ENCODE results near the gene APIP.

APIP gene

GRCh38 chr11:34957606-34958005 lies 41.4 kb upstream of the APIP start:
- no peaks in the 10 kb centered on the region for H3K4me1 ChIP-seq (ENCODE audit: insufficient read depth, low read length, severe bottlenecking)
- H3K79me2 ChIP-seq (ENCODE audit: insufficient read depth, low read length), result no peaks in the 10 kb centered on the region
- no peaks in the 10 kb centered on the region for H4K20me1 ChIP-seq (ENCODE audit: insufficient read depth, low read length)
- H3K36me3 ChIP-seq (ENCODE audit: insufficient read depth, low read length), result peaks cover 11% of the 10 kb centered on the region
- no peak overlapping the region for H3K9ac ChIP-seq (ENCODE audit: low read length)
- no peaks in the 10 kb centered on the region for H3K27me3 ChIP-seq (ENCODE audit: insufficient read depth, low read length)
- H3K27ac ChIP-seq (ENCODE audit: low read depth, low read length, poor library complexity, severe bottlenecking), result no peak overlapping the region
- no peaks in the 10 kb centered on the region for H3F3A ChIP-seq (ENCODE audit: insufficient read depth, low read length)
- no peak overlapping the region for H2AFZ ChIP-seq (ENCODE audit: low read length)
- no peak overlapping the region for H3K4me2 ChIP-seq (ENCODE audit: low read length)
- H3K9me3 ChIP-seq (ENCODE audit: low read length), result no peaks in the 10 kb centered on the region
- no peaks in the 10 kb centered on the region for H3K9me2 ChIP-seq (ENCODE audit: low read depth, low read length)
- H3K4me3 ChIP-seq (ENCODE audit: low read depth, low read length, poor library complexity, severe bottlenecking), result no peak overlapping the region
- TF ChIP-seq EZH2 (IDR thresholded peaks at IDR 0.05; ENCODE audit: borderline replicate concordance, low read length) (no peak), CTCF (IDR thresholded peaks at IDR 0.05; ENCODE audit: low read length) (no peak)

- Histone ChIP-seq H2AFZ (ENCODE audit: low read length) (no peak overlapping the region), H3K9me2 (ENCODE audit: low read depth, low read length) (no peaks in the 10 kb centered on the region), H3K9ac (ENCODE audit: low read length) (no peak overlapping the region), H3K9me3 (ENCODE audit: low read length) (no peaks in the 10 kb centered on the region), H3K4me1 (ENCODE audit: insufficient read depth, low read length, severe bottlenecking) (no peaks in the 10 kb centered on the region), H3K79me2 (ENCODE audit: insufficient read depth, low read length) (no peaks in the 10 kb centered on the region), H3K27ac (ENCODE audit: low read depth, low read length, poor library complexity, severe bottlenecking) (no peak overlapping the region), H3K36me3 (ENCODE audit: insufficient read depth, low read length) (peaks cover 11% of the 10 kb centered on the region), H3K27me3 (ENCODE audit: insufficient read depth, low read length) (no peaks in the 10 kb centered on the region), H3K4me2 (ENCODE audit: low read length) (no peak overlapping the region), H3K4me3 (ENCODE audit: low read depth, low read length, poor library complexity, severe bottlenecking) (no peak overlapping the region), H4K20me1 (ENCODE audit: insufficient read depth, low read length) (no peaks in the 10 kb centered on the region), H3F3A (ENCODE audit: insufficient read depth, low read length) (no peaks in the 10 kb centered on the region)
- TF ChIP-seq CTCF (IDR thresholded peaks at IDR 0.05; ENCODE audit: low read length) (no peak), EZH2 (IDR thresholded peaks at IDR 0.05; ENCODE audit: borderline replicate concordance, low read length) (no peak)
Measured at GRCh38 chr11:34957206-34957605, 41.0 kb upstream of the APIP start.

GRCh38 chr11:34953955-34954354 lies 37.8 kb upstream of the APIP start:
- Histone ChIP-seq H3K27me3 (ENCODE audit: insufficient read depth, low read length) (no peaks in the 10 kb centered on the region), H3K9ac (ENCODE audit: low read length) (no peak overlapping the region), H3F3A (ENCODE audit: insufficient read depth, low read length) (no peaks in the 10 kb centered on the region), H3K9me3 (ENCODE audit: low read length) (no peaks in the 10 kb centered on the region), H3K9me2 (ENCODE audit: low read depth, low read length) (no peaks in the 10 kb centered on the region), H3K79me2 (ENCODE audit: insufficient read depth, low read length) (no peaks in the 10 kb centered on the region), H3K4me3 (ENCODE audit: low read depth, low read length, poor library complexity, severe bottlenecking) (no peak overlapping the region), H3K27ac (ENCODE audit: low read depth, low read length, poor library complexity, severe bottlenecking) (no peak overlapping the region), H2AFZ (ENCODE audit: low read length) (no peak overlapping the region), H4K20me1 (ENCODE audit: insufficient read depth, low read length) (no peaks in the 10 kb centered on the region), H3K4me1 (ENCODE audit: insufficient read depth, low read length, severe bottlenecking) (no peaks in the 10 kb centered on the region), H3K36me3 (ENCODE audit: insufficient read depth, low read length) (peaks cover 6% of the 10 kb centered on the region; the same call in 1 of the 2 replicates), H3K4me2 (ENCODE audit: low read length) (no peak overlapping the region)
- TF ChIP-seq CTCF (IDR thresholded peaks at IDR 0.05; ENCODE audit: low read length), result no peak
- TF ChIP-seq EZH2 (IDR thresholded peaks at IDR 0.05; ENCODE audit: borderline replicate concordance, low read length), result no peak
